GM11168 (cell line): Measurements from ENCODE around the gene TPSG1.
"Not testable (repeated sequence)": the region's sequence is repeated elsewhere in the genome, so short reads cannot be mapped to it uniquely, and the experiment has no call there.

Source experiments
- in situ Hi-C: fragments of 300-500 bp; cut with MboI; formaldehyde crosslinking; loops from one replicate; pipeline ENCODE4 v1.12.0; 2022; ENCODE audit warnings: low sequenced_read_pairs; ENCODE audit not compliant: unreplicated experiment

The TPSG1 gene

GRCh38 chr16:1232049-1232748, 7.1 kb upstream of the TPSG1 start:
- in situ Hi-C loops, result not testable (repeated sequence)

- in situ Hi-C loops, result not testable (repeated sequence)
Observed at GRCh38 chr16:1231301-1231700, 6.2 kb upstream of the TPSG1 start.

GRCh38 chr16:1230471-1231212, 5.6 kb upstream of the TPSG1 start:
- in situ Hi-C loops, result not testable (repeated sequence)

GRCh38 chr16:1230084-1230470, 5.0 kb upstream of the TPSG1 start, which contains the start of gene TPSB2:
TSS of gene TPSB2 (minus strand) at chr16:1230184. CDS start at chr16:1229951, 233 bp downstream.
- in situ Hi-C loops, result not testable (repeated sequence)

- in situ Hi-C loops, result not testable (repeated sequence)
Observed at GRCh38 chr16:1229476-1229875, 4.4 kb upstream of the TPSG1 start.

- in situ Hi-C loops, result not testable (repeated sequence)
Observed at GRCh38 chr16:1228227-1228626, 3.2 kb upstream of the TPSG1 start.

GRCh38 chr16:1226692-1227091, 1.6 kb upstream of the TPSG1 start:
- in situ Hi-C loops, result not testable (repeated sequence)

- in situ Hi-C loops, result not testable (repeated sequence)
Observed at GRCh38 chr16:1225728-1226311, 752 bp upstream of the TPSG1 start.

GRCh38 chr16:1224558-1224957, 510 bp downstream of the TPSG1 start:
- in situ Hi-C loops, result no loop called here

- in situ Hi-C loops, result no loop called here
Observed at GRCh38 chr16:1223355-1224214, 1.5 kb downstream of the TPSG1 start.

GRCh38 chr16:1222553-1223354, 2.3 kb downstream of the TPSG1 start:
- in situ Hi-C loops, result no loop called here

- in situ Hi-C loops, result no loop called here
Observed at GRCh38 chr16:1221628-1222552, 3.2 kb downstream of the TPSG1 start.

- in situ Hi-C loops, result no loop called here
Observed at GRCh38 chr16:1220841-1221627, 4.0 kb downstream of the TPSG1 start.

GRCh38 chr16:1220098-1220728, 4.9 kb downstream of the TPSG1 start:
- in situ Hi-C loops, result no loop called here

- in situ Hi-C loops, result no loop called here
Observed at GRCh38 chr16:1218930-1219611, 6.0 kb downstream of the TPSG1 start.

GRCh38 chr16:1218061-1218929, 6.8 kb downstream of the TPSG1 start:
- in situ Hi-C loops, result no loop called here
